ENCODE results near the gene RBM38.

The RBM38 gene

DNA sequence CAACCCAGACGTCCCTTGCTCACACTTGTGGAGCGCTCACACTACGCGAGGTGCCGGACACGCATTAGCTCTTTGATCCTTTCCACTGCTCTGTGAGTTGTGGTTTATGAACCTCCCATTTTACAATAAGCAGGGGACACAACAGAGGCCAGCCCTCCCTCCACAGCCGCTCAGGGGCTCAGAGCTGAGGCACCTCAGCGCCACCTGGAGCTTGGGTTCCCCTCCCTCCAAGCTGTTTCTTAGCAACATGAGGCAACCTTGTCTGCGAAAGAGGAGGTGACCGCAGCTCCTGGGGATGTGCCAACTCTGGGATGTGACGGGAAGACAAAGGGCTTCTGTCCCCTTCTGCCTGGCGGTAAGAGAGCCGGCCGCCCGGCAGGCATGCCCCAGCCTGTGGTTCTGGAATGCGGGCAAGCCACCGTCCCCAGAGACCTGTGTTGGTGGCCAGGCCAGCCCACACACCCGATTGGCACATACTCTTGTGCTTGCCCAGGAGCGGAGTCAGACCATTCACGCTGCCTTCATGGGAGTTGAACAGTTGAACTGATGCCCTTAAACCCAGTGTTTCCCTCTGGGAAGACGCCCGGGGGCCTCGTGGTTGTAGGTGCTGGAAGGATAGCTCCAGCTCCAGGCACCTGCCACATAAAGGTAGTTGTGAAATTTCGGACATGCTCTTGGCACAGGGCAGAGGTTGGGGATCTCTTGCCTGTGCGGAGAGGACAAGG lies 44.5 kb downstream of the RBM38 start:
- DNase-seq (ENCODE audit: low read depth) = no peak

DNA sequence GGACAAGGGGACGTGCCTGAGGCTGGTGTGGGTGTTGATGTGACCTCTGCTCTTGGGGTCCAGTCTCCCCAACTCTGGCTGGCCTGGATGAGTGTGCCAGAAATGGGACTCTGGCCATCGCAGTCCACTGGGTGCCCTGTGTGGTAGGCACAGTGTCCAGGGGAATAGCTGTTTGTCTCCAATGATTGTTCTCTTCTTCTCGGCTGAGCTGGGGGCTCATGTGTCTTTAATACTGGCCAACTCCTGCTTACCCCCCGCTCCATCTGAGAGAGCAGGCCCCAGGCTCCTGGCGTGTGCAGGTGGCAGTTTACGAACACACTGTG lies 45.0 kb downstream of the RBM38 start:
- no peak for DNase-seq (ENCODE audit: low read depth)

DNA sequence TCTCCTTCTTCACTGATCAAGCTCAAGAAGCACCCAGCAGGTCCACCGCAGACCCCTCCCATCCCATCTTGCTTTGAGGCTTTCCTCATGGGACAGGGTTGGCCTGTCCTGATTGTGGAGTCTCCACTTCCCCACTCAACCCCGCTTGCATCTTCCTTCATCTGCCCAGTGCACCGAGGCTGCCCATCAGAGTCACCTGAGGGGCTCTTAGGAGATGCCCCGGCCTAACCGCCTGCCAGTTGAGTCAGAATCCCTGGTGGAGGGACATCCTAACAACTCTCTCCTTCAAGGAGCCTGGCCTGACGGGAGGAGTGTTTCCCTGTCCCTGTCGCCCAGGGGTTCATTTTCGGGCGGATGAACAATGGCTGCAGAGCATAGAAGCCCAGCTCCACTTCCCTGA lies 46.1 kb downstream of the RBM38 start:
- no peak for DNase-seq (ENCODE audit: low read depth)

DNA sequence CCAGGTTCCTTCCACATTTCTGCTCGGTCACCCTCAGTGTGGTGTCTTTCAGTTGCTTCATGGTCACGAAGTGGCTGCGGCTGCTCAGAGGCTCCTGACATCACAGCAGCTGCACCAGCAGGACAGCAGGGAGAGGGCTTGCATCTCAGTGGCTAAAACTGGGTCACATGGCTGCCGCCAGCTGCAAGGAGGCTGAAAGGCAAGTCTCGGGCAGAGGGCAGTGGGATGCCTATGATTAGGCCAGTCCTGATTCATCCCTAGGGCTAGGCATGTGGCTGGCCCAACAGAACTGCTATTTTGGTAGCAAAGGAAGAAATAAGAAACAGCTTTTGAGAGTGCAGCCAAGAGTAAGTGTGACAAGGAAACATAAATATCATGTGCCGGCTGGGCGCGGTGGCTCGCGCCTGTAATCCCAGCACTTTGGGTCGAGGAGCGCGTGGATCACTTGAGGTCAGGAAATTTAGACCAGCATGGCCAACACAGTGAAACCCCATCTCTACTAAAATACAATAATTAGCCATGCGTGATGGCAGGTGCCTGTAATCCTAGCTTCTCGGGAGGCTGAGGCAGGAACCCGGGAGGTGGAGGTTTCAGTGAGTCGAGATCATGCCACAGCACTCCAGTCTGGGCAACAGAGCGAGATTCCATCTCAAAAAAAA lies 46.6 kb downstream of the RBM38 start:
- DNase-seq (ENCODE audit: low read depth) = no peak

DNA sequence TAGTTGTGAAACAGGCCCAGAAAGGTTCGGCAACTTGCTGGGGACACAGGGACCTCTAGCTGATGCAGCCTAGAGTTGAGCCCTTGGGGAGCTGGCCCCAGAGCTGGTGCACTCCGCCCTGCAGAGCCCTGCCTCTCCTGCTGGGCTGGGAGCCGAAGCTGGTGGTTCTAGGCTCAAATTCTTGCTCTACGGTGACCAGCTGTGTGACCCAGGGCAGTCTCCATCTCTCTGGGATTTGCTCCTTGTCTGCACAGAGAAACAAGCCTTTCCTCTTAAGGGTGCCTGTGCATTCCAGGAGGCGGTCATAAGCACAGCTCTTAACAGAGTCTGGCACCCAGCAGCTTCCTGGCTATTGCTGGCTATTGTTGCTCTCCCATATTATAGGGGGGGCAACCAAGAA lies 47.4 kb downstream of the RBM38 start:
- no peak for DNase-seq (ENCODE audit: low read depth)

DNA sequence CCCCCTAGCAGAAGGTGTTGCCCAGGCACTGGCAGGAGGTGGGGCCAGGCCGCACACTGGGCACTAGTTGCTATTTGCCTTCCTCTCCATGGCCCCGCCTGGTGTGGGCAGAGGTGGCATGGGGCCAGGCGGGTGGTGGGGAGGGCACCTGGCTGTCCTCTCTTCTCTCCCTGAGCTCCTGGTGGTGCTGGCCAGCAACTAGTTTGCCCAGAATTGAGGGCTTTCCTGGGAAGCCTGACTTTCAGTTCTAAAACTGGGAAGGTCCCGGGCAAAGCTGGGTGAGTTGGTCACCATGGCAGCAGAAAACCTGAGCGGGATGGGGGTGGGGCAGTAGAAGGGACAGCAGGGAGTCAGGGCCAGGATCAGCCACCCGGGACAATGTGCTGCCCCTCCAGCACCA lies 48.2 kb downstream of the RBM38 start:
- no peak for DNase-seq (ENCODE audit: low read depth)

DNA sequence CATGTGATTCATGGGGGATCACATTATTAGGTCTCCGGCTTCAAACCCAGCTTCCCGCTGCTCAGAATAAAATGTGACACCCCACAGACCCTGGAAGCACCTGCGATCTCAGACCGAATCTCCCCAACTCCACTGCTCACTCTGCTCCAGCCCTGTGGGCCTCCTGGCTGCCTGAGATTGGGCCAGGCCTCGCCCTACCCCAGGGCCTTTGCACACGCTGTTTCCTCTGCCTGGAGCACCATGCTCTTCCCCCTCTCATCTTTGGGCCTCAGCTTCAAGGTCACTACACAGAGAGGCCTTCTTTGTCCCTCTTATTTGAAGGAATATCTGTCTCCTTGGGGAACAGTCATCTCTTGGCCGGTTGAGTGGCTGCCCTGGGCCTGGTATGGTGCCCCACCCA lies 48.8 kb downstream of the RBM38 start:
- no peak for DNase-seq (ENCODE audit: low read depth)

DNA sequence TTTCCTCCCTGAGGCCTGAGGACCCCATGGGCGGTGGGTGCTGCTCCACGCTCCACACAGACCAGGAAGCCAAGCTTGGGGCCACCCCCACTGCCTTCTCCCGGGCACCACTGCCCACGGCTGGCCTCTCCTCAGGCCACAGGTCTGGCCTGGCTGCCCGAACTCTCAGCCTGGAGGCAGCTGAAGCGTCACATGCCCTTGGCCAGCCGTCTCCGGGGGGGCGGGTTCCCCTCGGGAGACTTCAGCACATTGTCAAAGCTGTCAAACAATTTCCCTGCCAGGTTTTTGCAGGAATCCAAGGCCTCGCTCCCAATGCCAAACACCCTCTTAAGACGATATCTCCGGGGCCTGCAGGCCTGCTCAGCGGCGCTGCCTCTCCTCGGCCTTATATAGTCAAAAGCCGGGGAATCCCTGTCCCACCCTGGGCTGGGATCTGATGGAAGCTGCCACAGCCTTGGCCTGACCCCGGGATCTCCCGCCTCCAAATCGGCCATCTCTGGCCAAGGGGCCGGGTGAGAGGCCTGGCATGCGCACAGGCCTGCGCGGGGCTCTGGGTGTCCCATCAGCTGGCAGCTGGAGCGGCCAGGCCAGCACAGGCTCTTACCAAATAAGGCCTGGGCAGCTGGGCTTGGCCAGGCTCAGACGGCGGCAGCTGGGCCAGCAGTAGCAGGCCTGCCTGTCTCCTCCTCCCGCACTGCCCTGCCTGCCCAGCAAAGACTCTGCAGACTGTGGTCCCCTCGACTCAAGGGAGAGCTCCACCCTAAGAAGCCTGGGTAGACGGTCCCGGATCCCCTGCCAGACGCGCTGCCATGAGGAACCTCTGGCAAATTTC lies 49.7 kb downstream of the RBM38 start:
- no peak for DNase-seq (ENCODE audit: low read depth)

DNA sequence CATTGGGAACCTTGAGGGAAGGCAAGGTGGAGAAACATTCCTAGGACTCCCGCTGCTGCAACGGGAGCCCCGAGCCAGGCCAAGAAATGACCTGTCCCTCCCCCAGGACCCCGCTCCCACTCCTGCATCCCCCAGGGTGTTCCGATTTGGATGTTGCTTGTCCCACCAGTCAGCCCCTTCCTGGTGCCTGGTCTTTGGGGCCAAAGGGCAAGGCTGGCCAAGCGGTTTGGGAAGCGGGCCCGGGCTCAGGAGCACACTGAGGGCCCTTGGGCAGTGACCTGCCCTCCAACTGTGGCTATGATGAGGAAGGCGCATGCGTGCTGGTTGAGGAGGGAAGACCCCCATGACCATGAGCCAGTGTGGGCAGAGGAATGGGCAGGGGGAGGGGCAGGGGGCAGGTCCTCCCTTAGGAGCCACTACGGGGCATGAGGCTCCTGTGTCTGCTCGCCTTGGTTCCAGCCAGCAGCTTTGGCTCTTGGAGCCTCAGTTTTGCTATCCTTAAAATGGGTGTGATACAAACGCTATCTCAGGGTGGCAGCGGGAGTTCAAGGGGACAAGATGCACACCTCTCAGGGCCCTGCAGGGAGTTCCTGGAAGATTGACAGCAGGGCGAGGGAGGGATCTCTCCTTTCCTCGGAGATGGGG lies 50.4 kb downstream of the RBM38 start:
- DNase-seq (ENCODE audit: low read depth) = no peak

DNA sequence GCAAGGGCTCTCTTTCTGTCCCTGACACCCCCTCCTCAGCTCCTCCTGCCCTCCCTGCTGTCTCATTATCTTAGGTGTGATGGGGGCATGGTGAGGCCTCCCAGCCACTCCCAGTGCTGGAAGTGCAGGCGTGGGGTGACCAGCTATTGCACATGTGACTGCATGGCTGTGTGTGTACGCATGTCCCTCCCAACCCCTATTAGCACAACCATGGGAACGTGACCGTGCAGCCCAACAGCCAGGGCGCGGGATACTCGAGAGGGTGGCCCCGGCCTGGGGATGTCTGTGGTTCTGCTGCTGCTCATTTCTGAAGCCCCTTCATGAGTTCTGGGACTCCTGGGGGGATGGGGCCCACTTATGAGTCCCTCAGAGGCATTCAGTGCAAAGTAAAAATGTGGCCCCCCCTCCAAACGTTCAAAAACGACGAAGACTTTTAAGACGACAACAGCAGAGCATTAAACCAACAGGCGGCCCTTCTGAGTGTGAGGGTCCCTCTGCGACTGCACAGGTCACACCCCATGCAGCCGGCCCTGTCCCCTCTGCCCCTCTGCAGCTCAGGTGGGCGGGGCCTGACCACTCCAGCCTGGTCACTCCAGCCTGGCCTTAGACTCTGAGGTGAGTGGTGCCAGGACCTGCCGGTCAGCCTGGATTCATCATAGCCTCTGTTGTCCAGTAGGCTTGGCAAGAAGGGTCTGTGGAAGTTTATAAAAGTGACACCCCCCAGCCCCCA lies 51.1 kb downstream of the RBM38 start:
- no peak for DNase-seq (ENCODE audit: low read depth)

DNA sequence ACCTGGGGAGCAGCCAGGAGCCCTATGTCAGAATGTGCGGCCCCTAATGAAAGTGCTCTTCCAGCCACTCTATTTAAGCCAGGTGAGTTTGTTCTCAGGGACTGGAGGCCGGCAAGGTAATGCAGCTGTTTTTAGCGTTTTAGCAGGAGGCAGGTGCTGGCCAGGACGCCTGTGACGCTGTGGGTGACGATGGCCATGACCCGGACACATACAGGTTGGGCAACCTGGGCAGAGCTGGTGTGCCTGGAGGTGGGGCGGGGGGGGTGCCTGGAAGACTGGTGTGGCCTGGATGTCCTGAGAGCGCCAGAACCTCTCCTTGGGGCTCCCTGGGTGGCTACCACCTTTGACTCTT lies 51.7 kb downstream of the RBM38 start:
- no peak for DNase-seq (ENCODE audit: low read depth)

DNA sequence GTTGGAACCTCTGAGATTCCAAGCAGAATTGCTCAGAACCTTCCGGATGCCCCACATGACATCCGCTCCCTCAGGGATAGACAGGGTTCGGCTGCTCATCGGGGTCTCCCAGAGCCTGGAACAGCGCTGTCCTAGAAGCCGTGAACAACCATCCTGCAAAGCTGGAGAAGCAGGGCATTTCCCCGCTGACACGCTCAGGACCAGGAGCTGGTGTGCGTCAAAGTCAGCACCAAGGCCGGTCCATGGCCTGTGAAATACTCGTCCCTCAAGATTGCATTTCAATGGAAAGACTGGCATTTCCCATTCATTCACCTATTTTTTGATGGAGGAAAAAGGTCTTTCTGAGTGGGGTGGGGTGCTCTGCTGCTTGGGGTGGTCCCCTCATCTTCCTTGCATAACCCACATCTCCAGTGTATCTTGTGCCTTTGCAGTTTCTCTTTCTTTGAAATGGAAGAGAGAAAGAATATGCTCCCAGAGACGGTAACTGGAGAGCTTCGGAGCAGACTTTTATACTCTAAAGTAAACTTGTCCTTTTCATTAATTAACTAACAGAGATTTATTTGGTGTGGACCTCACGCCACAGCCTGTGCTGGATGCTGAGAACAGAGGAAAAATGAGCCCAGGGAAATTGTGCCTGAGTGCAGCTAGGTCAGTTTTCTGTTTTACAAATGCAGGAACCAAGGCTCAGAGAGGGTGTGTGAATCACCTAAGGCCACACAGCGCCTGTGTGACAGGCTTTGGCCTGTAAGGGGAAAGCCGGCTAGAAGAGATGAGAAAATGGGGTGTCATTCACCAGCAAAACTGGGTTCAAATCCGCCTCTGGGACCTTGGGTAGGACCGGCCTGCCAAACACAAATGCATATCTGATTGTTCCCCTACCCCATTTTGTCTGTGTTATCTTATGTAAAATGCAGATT lies 52.4 kb downstream of the RBM38 start:
- no peak for DNase-seq (ENCODE audit: low read depth)

DNA sequence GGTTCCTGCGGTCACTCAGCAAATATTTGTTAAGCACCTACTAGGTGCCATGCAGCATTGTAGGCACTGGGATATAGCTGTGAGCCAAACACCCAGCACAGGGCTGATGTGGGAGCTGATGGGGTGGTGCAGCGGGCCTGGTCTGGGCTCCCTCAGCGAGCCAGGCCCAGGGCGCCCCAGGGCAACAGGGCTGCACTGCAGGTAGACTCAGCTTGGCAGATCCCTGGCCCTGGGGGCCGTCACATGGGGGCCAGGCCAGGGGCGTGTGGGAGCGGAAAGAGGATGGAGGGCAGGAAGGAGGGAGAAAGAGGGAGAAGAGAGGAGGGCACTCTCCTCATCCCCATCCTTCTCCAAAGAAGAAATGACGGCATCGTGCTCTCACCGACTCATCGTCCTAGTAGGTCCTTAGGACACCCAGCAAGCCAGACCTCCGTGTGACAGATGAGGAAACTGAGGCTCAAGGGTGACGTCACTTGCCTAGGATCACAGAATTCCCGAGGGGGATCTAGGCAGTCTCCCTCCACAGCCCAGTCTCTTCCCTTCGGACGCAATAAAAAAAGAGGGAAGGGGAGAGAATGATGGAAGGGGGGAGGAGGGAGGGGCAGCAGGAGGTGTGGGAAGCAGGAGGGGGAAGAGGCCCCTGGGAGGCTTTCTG lies 53.3 kb downstream of the RBM38 start:
- no peak for DNase-seq (ENCODE audit: low read depth)

DNA sequence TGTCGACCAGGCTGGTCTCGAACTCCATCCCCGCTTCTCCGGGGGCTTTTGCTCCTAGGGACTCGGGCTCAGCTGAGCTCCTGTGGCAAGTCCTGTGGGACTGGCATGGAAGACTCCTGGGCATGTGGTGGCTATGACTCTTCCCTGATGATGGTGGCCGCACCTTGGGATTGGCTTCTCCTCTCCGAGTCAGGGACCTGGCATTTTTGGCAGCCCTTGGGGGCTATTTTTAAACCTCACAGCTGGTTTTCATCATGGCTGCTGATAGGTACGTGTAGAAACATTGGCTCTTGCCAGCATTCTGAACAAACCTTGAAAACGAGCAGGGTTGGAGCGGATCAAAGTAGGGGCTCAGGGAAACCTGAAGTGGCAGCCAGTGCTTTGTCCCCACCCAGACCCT lies 54.1 kb downstream of the RBM38 start:
- no peak for DNase-seq (ENCODE audit: low read depth)

DNA sequence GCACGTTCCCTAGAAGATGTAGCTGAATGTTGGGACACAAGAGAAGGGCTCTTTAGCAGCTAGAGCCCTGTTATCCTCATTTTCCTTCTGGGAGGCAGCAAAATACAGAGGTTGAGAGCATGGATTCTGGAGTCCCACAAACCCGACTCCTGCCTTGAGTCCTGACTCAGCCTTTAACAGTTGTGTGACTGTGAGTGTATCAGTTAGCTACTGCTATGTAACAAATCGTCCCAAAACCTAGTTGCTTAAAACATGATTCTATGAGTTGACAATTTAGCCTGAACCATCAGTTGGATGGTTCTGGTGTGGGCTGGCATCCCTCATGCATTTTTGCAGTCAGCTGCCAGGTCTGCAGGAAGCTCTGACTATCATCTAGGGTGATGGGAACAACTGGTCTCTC lies 54.6 kb downstream of the RBM38 start:
- DNase-seq (ENCODE audit: low read depth) = no peak

DNA sequence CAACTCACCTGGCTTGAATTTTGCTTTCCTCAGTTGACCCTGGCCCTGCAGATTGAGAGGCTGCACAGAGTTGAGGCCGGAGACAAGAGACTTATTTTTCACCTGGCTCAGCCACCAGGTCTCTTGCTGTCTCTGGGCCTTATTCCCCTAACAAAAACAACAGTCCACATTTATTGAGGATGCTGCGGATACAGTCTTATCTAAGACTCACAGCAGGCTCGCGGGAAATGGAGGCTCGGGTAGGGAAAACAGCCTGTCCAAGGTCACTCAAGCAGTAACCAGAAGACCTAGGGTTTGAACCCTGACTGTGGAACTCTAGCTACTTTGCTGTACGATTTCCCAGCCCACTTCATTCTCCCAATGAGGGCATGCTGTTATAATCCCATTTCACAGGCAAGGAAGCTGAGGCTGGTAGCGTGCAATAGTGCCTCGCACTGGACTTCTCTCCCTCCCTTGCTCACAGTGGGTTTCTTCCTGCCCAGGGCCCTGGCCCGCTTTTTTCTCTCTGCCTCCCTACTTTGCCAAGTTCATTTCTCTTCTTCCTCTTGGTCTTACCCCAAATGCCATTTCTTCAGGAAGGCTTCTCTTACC lies 57.7 kb downstream of the RBM38 start:
- no peak for DNase-seq (ENCODE audit: low read depth)

DNA sequence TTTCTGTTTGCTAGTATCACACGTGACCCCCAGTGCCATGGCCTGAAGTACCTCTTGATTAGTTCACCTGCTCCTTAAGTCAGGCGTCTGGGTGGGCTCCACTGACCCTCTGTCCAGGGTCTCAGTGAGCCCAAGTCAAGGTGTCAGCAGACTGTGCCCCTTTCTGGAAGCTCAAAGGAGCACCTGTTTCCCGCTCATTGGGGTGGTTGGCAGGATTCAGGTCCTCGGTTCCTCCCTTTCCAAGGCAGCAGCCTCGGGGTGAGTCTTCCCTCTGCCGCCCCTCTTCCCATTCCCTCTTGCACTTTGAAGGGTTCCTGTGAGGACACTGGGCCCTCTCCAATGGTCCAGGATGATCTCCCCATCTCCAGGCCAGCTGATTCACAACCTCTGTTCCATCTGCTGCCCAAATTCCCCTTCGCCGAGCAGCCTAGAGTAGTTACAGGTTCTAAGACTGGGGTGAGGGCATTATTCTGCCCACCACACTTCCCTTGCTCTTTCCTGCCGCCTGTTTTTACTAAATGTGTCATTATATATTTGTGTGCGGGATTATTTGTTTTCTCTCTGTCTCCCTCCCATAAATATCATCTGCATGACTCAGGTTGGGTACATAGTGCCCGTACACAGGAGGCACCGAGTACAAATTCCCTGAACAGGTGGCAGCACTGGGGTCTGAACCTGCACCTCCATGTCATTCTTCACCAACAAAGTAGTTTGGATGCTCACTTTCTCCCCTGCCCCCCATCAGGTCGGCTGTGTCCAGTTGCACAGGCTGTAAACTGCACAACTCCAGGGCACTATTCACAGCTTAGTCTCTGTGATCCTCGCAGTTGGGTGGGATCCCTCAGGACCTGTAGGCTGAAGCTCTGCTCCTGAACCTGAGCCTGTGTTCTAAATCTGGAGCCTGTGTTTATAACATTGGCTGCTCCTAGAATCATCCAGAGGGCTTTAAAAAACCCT lies 58.5 kb downstream of the RBM38 start:
- no peak for DNase-seq (ENCODE audit: low read depth)

DNA sequence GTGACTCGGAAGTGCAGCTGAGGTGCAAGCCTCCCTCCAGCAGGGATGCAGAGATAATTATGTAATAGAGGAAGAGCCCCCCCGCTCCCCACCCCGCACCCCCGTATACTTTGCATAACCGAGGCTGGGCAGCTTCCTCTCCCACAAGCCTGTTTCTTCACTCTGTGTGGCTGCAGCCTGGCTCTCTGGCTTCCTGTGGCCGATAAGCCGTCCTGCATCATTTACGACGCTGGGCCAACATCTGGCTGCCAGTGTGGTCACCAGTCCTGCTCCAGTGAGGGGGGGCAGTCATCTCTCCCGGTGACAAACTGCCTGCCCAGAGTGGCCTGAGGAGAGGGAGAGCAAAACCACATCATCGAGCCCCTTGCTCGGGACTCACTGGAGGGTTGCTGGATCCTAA lies 59.2 kb downstream of the RBM38 start:
- DNase-seq (ENCODE audit: low read depth) = no peak

DNA sequence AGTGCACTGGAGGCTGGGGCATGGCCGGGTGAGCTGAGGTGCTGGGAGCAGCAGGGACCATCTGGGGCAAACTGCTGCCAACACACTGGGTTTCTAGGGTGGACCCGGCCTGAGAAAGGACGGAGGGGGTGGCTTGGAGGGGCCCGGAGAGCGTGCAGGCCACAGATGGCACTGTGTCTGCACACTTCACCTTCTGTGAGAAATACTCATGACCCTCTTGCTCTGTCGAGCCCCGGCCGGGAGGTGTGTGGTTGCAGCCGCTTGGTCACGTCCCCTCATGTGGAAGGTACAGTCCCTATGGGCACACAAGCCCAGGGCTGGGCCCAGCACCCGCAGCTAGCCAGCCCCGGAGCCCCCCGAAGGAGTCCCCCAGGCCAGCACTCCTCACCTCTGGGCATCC lies 59.7 kb downstream of the RBM38 start:
- DNase-seq (ENCODE audit: low read depth) = no peak
